GM06990 (cell line): ENCODE results near the gene C1QTNF2.
"Not testable (repeated sequence)": the region's sequence is repeated elsewhere in the genome, so short reads cannot be mapped to it uniquely, and the experiment has no call there.

Source experiments
- DNase-seq: peaks from one replicate; pipeline ENCODE4 v3.0.0-alpha.2; 2011; ENCODE audit not compliant: insufficient read length; ENCODE audit errors: extremely low read depth
- H3K27me3 ChIP-seq: replicated peaks from 2 replicates; pipeline ENCODE4 v1.6.0; 2011; ENCODE audit warnings: low read length; ENCODE audit not compliant: control insufficient read depth, insufficient read depth
- H3K36me3 ChIP-seq: 2 replicates; pipeline ENCODE4 v1.5.1; 2011; ENCODE audit warnings: low read length; ENCODE audit not compliant: control insufficient read depth, insufficient read depth
- H3K4me3 ChIP-seq: replicated peaks from 2 replicates; pipeline ENCODE4 v1.5.1; 2011; ENCODE audit warnings: low read depth, mild to moderate bottlenecking, control low read depth, low read length
- TF ChIP-seq, protein P1 (sequence below): IDR thresholded peaks from 2 replicates; pipeline ENCODE4 v1.5.1; 2011; ENCODE audit warnings: low read length, control low read depth, mild to moderate bottlenecking, inconsistent platforms; ENCODE audit not compliant: insufficient read depth, poor library complexity, severe bottlenecking

C1QTNF2 gene

DNA sequence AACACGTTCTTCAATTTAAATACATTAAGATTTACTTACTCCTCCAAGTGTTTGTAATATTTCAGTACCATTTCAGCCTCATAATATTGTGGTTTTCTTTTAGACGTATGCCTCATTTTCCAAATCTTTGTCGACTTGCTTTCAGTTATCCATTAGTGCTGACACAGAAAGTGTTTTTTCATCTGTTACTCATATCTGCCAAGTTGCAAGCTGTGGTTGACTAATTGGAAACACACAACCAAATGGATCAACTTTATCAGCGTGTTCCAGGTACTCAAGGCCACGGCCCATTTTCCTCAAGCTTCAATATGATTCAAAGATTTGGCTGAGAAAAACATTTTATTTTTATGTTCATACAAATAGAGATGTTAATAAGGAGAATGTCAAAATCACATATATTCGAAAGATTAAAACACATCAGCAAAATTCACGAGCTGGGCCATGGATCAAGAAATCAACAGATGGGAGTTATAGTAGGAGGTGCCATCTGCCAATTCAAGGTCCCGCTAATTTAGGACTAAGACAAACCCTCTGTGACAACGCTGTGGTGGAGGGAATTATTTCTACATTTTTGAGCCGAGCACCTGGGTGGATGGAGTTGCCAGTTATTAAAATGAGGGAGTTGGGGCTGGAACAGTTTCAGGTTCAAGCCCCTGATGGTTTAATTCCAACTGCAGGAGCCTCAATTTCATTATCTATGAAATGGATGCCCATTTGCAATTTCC lies 30.9 kb downstream of the C1QTNF2 start:
- H3K4me3 ChIP-seq: no peak overlapping the region
- DNase-seq: no peak
- H3K27me3 ChIP-seq: no peaks in the 10 kb centered on the region
- no peaks in the 10 kb centered on the region for H3K36me3 ChIP-seq
- TF ChIP-seq, protein P1, sequence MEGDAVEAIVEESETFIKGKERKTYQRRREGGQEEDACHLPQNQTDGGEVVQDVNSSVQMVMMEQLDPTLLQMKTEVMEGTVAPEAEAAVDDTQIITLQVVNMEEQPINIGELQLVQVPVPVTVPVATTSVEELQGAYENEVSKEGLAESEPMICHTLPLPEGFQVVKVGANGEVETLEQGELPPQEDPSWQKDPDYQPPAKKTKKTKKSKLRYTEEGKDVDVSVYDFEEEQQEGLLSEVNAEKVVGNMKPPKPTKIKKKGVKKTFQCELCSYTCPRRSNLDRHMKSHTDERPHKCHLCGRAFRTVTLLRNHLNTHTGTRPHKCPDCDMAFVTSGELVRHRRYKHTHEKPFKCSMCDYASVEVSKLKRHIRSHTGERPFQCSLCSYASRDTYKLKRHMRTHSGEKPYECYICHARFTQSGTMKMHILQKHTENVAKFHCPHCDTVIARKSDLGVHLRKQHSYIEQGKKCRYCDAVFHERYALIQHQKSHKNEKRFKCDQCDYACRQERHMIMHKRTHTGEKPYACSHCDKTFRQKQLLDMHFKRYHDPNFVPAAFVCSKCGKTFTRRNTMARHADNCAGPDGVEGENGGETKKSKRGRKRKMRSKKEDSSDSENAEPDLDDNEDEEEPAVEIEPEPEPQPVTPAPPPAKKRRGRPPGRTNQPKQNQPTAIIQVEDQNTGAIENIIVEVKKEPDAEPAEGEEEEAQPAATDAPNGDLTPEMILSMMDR: no peak

DNA sequence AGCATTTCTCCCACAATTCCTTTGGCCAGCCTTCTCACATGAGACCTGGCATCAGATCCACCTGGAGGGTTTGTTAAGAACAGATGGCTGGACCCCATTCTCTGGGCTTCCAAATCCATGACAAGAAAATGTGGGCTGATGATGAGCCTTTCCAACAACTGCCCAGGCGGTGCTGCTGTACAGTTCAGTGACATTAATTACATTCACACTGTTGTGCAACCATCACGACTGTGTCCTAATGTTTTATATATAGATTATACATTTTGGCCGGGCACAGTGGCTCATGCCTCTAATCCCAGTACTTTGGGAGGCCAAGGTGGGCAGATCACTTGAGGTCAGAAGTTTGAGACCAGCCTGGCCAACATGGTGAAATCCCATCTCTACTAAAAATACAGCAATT lies 35.7 kb downstream of the C1QTNF2 start:
- not testable (repeated sequence) for H3K27me3 ChIP-seq, H3K36me3 ChIP-seq, DNase-seq, H3K4me3 ChIP-seq

DNA sequence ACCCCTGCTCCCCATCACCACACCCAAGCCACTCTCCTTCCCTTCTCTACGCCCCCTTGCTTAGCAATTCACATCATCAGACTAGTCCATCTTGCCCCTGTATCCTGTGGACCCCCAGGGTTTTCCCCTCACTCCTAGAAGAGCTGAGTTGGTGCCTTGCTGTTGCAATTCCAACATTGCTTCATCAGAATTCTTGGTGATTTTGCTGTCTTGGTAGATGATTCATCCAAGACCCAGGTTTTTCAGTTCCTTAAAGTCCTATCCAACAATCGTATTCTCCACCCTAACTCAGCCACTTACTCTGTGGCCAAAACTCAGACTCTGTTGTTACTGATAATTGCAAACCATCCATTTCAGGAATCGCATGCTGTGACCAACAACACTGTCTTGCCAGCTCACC lies 36.7 kb downstream of the C1QTNF2 start:
- no peak overlapping the region for H3K4me3 ChIP-seq
- no peaks in the 10 kb centered on the region for H3K36me3 ChIP-seq
- H3K27me3 ChIP-seq: no peaks in the 10 kb centered on the region
- DNase-seq: no peak
- TF ChIP-seq, protein P1: no peak

DNA sequence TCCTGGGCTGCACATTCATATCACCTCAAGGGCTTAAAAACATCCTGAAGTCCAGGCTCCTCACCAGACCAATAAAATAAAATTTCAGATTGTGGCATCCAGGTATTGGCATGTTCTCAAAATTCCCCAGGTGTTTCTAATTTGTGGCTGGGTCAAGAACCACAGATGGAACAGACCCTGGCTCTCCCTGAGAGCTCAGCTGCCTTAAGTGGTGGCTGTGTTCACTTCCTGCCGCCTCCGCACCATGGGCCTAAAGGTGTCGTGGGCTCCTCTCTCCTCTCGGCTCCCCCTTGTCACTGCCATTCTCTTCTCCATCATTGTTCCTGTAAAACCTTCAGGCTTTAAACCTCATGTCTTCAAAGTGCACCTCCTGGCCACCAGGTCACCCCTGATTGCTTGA lies 40.2 kb downstream of the C1QTNF2 start:
- TF ChIP-seq, protein P1: no peak
- no peaks in the 10 kb centered on the region; the same call in 1 of the 2 replicates for H3K27me3 ChIP-seq
- DNase-seq: no peak
- no peak overlapping the region for H3K4me3 ChIP-seq
- H3K36me3 ChIP-seq: no peaks in the 10 kb centered on the region

DNA sequence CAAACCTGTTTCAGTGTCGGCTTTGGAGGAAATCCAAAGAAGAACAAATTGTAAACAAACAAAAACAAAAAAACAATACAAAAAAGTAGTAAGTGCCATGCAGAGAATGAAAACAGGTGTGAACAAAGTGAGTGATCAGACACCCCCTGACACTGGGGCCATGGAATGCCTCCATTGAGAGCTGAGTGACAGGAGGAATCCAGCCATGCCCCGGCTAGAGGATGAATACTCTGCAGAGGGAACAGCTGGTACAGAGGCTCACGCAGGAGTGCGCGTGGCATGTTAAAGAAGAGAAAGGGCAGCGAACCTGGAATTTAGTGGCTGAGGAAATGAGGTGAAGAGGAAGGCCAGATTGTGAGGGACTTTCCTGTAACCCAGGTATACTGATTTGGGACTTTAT lies 42.6 kb downstream of the C1QTNF2 start:
- no peak for DNase-seq
- H3K4me3 ChIP-seq: no peak overlapping the region
- no peaks in the 10 kb centered on the region for H3K36me3 ChIP-seq
- no peaks in the 10 kb centered on the region; the same call in 1 of the 2 replicates for H3K27me3 ChIP-seq
- TF ChIP-seq, protein P1: no peak

DNA sequence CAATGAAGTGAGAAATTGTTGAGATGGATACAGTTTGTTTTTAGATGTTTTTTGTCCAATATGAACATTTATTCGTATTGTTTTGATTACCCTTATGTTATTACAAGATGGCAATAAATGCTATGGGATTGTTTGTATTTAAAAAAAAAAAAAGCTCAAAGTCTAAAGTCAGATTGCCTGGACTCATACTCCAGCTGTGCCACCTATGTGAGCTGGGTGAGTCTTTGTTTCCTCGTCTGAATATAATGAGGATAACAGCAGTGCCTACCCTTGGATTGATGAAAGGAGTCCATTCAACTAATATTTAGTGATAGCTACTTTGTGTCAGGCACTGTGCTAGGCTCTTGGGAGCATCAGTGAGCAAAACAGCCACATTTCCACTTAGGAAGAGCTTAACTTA lies 43.4 kb downstream of the C1QTNF2 start:
- Histone ChIP-seq H3K4me3 (no peak overlapping the region), H3K27me3 (no peaks in the 10 kb centered on the region; the same call in 1 of the 2 replicates), H3K36me3 (no peaks in the 10 kb centered on the region)
- DNase-seq: no peak
- TF ChIP-seq, protein P1: no peak
